Ovary (tissue), 9 donors: ENCODE data around the gene PGAM2. TPM values are rescaled to one million over a fixed set of nuclear protein-coding genes. Genes with fewer than 3 reads are reported as not detected.
"Not testable (repeated sequence)": the region's sequence is repeated elsewhere in the genome, so short reads cannot be mapped to it uniquely, and the experiment has no call there.

Experiments used
- DNase-seq, 5 donors: peaks; one replicate each; pipeline ENCODE4 v3.0.0-alpha.2; 2019 to 2020
- H3K27ac ChIP-seq, 2 donors: fragments of 200-600 bp; one replicate each; pipeline versions ENCODE4 v1.5.1 to v1.8.0; 2019 to 2022
- H3K27me3 ChIP-seq: fragments of 200-600 bp; one replicate; pipeline ENCODE4 v1.8.0; 2022
- H3K36me3 ChIP-seq: fragments of 200-600 bp; sonication (generic); one replicate; pipeline ENCODE4 v1.5.1; 2019
- H3K4me1 ChIP-seq: one replicate; pipeline ENCODE4 v1.8.1; 2013; ENCODE audit warnings: mild to moderate bottlenecking, moderate library complexity; ENCODE audit not compliant: insufficient read depth
- H3K4me3 ChIP-seq: fragments of 200-600 bp; sonication (generic); one replicate; pipeline ENCODE4 v1.5.1; 2017
- H3K9me3 ChIP-seq, 2 donors: fragments of 200-600 bp in 1 of 2; sonication (generic) in 1 of 2; one replicate each; pipeline versions ENCODE4 v1.5.1 to v1.8.1; 2013 to 2019; ENCODE audit warnings: mild to moderate bottlenecking in 1 of 2, moderate library complexity in 1 of 2
- CTCF ChIP-seq, 3 donors: fragments of 450-650 bp in 2 of 3; fragments of 200-600 bp in 1 of 3; IDR thresholded peaks; one replicate each; pipeline versions ENCODE4 v1.5.1 to v1.8.0; 2016 to 2022; ENCODE audit warnings: antibody characterized with exemption in 3 of 3, mild to moderate bottlenecking in 1 of 3
- POLR2A ChIP-seq: fragments of 450-650 bp; IDR thresholded peaks from one replicate; pipeline ENCODE4 v1.6.1; 2017; ENCODE audit warnings: antibody characterized with exemption, mild to moderate bottlenecking, moderate library complexity
- WGBS, 3 donors: extraction: QIAGEN DNeasy Blood & Tissue Kit in 1 of 3; methylation state at CpG; one replicate each; pipeline versions ENCODE4 v1.1.5 to v1.1.7; 2013 to 2017; 5-methylcytosine and 5-hydroxymethylcytosine counted together
- intact Hi-C, 4 donors: fragments of 100-400 bp; cut with DNase I; formaldehyde crosslinking; loops; one replicate each; pipeline versions ENCODE4 v1.11.0 to v1.15.1; 2022 to 2023
- polyA plus RNA-seq, 2 donors: library from polyadenylated mRNA; stranded (reverse); fragments of 200-250 nt in 1 of 2; fragments of 350-450 nt in 1 of 2; fragmentation: Illumina TruSeq in 1 of 2; extraction: RNeasy Lipid Tissue Mini Kit (QIAGEN cat#74804) in 1 of 2; gene quantifications; one replicate each; pipeline ENCODE4 v1.2.3, GENCODE V29; 2013 to 2014
- total RNA-seq, 7 donors: library from RNA; depleted of rRNA in 2 of 7; stranded (reverse); fragments of >200 nt in 2 of 7; fragmentation: NEBNext Ultra II Directional in 3 of 7; extraction: Animal tissue kit (Norgen Biotek cat#: 25700) in 3 of 7; gene quantifications; one replicate each; pipeline versions ENCODE4 v1.1.0 to v1.2.4, GENCODE V29; 2016 to 2023
- donor health status: DM: no; HTN: no; CAD: no; lungs with moderate emphysema.
- donor health status: DM: no; HTN: no; CAD: no.
- donor health status: Bipolar disorder and iron deficiency.
- donor health status: DM: yes; HTN: yes; CAD: no.
- donor health status: DM: no; HTN: no; CAD: no.
- donor health status: DM: yes; HTN: yes; CAD: no.

PGAM2 gene
- total and polyA plus RNA-seq, 9 donors: 0.40 to 3.2 (median 1.7) TPM; not detected in 2

DNA sequence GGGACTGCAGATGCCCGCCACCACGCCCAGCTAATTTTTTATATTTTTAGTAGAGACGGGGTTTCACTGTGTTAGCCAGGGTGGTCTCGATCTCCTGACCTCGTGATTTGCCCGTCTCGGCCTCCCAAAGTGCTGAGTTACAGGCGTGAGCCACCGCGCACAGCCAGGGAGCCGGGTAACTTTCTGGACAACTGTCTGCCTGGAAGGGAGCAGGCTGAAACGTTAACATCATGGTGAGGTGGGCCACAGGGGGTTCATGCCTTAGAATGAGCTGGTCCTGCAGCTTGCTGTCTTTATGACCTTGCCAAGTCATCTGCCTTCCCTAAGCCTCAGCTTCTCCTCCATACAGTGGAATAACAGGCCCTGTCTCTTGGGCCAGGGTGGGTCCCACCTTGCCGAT lies 34.0 kb downstream of the PGAM2 start:
- WGBS, 3 donors: 83 to 87% (median 87%) methylated on average over 12 of the region's 13 CpGs
- intact Hi-C loops: not testable (repeated sequence)

DNA sequence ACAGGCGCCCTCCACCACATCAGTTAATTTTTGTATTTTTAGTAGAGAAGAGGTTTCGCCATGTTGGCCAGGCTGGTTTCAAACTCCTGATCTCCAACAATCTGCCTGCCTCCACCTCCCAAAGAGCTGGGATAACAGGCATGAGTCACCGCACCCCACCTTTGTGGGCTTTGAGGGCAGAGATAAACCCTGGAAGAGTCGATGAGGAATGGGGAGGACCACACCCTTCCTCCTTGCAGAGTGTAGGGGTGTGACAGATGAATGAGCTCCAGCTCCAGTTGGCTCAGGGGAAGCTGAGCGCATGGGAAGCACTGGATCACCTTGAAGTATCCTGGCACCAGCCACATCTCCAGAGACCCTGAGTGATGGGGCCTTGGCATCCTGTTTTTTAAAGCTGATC lies 35.3 kb downstream of the PGAM2 start:
- DNase-seq, intact Hi-C loops, H3K9me3 ChIP-seq, H3K4me3 ChIP-seq, H3K4me1 ChIP-seq, H3K27ac ChIP-seq, H3K27me3 ChIP-seq, H3K36me3 ChIP-seq: not testable (repeated sequence)
- 74 to 85% methylated on average over 3 to 4 of the region's 5 CpGs; no CpG with 5 or more reads in 1 of the 3 donors for WGBS, 3 donors

More for the DNA sequence above, 34.0 kb downstream of the PGAM2 start:
- not testable (repeated sequence) for DNase-seq, H3K27ac ChIP-seq, H3K27me3 ChIP-seq, H3K4me1 ChIP-seq, H3K4me3 ChIP-seq, H3K36me3 ChIP-seq, H3K9me3 ChIP-seq

DNA sequence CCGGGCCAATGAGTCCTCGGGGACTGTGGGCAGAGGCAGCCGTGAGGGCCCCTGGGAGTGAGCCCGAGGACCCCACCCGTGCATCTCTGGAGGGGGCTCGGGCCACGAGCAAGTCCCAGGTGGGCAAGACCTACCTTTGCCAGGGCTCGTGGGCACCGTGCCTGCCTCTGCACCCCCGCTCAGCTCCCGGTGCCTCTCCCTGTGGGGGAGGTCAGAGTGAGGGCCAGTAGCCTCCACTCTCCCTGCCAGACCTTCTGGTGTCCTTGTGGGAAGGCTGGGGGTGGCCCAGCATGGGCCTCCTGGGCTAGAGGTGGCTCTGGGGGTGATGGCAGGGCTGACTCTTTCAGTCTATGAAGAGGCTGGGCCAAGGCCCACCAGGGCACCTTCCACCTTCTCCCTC lies 35.9 kb downstream of the PGAM2 start:
- H3K36me3 ChIP-seq, intact Hi-C loops, H3K27ac ChIP-seq, DNase-seq, H3K27me3 ChIP-seq, H3K9me3 ChIP-seq, H3K4me1 ChIP-seq, H3K4me3 ChIP-seq: not testable (repeated sequence)
- WGBS, 3 donors: 27 to 76% (median 56%) methylated on average over 3 to 5 of the region's 11 CpGs

GRCh38 chr7:44022796-44023467 lies 42.4 kb downstream of the PGAM2 start:
- 58 to 71% (median 70%) methylated on average over 6 of the region's 6 CpGs for WGBS, 3 donors
- intact Hi-C loops, H3K4me1 ChIP-seq, H3K36me3 ChIP-seq, DNase-seq, H3K9me3 ChIP-seq, H3K27me3 ChIP-seq, H3K4me3 ChIP-seq, H3K27ac ChIP-seq: not testable (repeated sequence)

DNA sequence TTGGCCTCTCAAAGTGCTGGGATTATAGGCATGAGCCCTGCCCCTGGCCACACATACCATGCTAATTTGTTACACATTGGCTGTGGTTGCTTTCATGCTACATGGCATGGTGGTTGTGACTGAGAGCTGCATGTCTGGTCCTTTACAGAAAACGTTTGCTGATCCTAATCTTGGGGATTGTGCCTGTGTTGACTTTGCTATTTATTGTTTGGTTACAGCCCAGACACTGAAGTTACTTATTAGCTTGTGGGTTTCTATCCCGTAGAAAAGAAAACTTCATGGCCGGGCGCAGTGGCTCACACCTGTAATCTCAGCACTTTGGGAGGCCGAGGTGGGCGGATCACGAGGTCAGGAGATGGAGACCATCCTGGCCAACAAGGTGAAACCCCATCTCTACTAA lies 43.3 kb downstream of the PGAM2 start:
- not testable (repeated sequence) for DNase-seq

DNA sequence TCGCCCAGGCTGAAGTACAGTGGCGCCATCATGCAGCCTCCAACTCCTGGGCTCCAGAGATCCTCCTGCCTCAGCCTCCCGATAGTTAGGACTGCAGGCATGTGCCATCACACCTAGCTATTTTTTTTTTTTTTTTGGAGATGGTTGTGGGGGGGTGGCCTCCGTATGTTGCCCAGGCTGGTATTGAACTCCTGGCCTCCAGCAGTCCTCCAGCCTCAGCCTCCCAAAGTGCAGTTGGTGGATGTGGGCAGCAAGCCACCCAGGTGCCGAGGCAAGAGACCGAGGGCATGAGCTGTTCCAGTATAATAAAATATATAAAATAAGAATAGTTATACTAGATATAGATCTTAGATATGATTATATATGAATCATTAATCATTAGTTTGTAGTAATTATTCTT lies 45.5 kb downstream of the PGAM2 start:
- H3K9me3 ChIP-seq, DNase-seq, H3K4me3 ChIP-seq, intact Hi-C loops, H3K27me3 ChIP-seq, H3K36me3 ChIP-seq, H3K4me1 ChIP-seq, H3K27ac ChIP-seq: not testable (repeated sequence)
- 65 to 69% (median 67%) methylated on average over 6 of the region's 6 CpGs for whole genome bisulfite sequencing, 3 donors

More for the DNA sequence above, 43.3 kb downstream of the PGAM2 start:
- H3K27ac ChIP-seq, H3K9me3 ChIP-seq, H3K36me3 ChIP-seq, H3K4me1 ChIP-seq, H3K27me3 ChIP-seq, intact Hi-C loops, H3K4me3 ChIP-seq: not testable (repeated sequence)
- 85 to 93% (median 88%) methylated on average over 6 of the region's 7 CpGs for WGBS, 3 donors

DNA sequence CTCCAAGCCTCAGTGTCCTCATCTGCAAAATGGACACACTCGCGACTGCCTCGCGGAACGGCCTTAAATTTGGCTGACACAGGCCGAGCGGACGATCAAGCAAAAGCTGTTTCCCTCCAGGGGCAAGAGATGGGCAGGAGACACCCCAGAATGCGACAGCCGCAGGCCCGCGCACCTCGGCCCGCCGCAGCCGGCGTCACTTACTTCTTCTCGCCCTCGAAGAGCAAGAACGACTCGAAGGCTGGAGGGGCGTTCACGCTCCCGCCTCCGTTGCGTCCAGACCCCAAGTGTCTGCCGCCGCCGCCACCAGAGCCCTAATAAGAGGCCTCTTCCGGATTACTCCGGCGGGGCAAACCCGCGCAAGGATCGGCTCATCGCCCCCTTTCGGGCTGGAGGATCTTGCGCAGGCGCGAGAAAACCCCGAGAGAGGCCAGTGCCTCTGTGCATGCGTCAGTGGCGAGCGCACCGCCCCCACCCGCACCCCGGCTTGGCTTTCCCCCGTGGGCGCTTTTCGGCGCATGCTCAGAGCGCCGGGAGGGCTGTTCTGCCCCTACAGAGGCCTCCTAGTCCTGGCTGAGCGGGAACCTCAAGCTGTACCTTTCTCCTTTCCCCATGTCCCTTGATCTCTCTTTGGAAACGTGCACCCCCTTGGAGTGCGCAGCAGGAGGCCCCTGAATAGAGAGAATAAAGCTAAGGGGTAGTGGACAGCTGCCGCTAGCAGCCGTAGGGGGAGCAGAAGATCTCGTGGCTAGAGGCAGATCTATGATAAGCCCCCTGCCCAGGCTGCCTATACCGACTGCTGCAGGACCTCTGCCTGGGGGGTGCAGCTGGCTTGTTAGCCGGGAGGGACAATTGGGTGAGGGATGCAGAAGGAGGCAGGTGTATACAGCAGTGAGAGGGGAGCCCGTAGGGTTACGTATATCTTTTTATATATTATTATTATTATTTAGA lies 46.2 kb downstream of the PGAM2 start:
- H3K9me3 ChIP-seq, H3K36me3 ChIP-seq, H3K4me1 ChIP-seq, H3K27me3 ChIP-seq, intact Hi-C loops: not testable (repeated sequence)
- Histone ChIP-seq H3K4me3 (peak overlapping the region; percentile 88), H3K27ac (peak overlapping the region in 1 of 2 donors; percentile 23)
- TF ChIP-seq POLR2A: peak; percentile 28
- TF ChIP-seq CTCF (IDR thresholded peaks at IDR 0.05): peak; percentile 55 to 67 (median 64)
- 2% methylated on average over 56 to 61 of the region's 63 CpGs for WGBS, 3 donors
- DNase-seq: peak; percentile 98 to 100 (median 99)

- H3K4me1 ChIP-seq, intact Hi-C loops: not testable (repeated sequence)
- 80 to 100% (median 87%) methylated on average over 1 to 9 of the region's 12 CpGs for WGBS, 3 donors
Observed at GRCh38 chr7:44015090-44015489, 50.3 kb downstream of the PGAM2 start.

More at GRCh38 chr7:44015090-44015489, 50.3 kb downstream of the PGAM2 start:
- H3K27ac ChIP-seq, H3K36me3 ChIP-seq, H3K27me3 ChIP-seq, H3K4me3 ChIP-seq, DNase-seq, H3K9me3 ChIP-seq: not testable (repeated sequence)
